OCI-LY3 (cell line): ENCODE measurements around the gene SAFB2.

Experiments used
- H2AFZ ChIP-seq: fragments of 200-600, 300-600 bp; shearing (Covaris generic); 2 replicates; pipeline ENCODE4 v1.6.0; 2014; ENCODE audit warnings: antibody characterized with exemption, low read depth, low read length
- H3K27ac ChIP-seq: fragments of 200-600, 300-600 bp; sonication (generic); 2 replicates; pipeline ENCODE4 v1.5.1; 2014; ENCODE audit warnings: mild to moderate bottlenecking, low read length, moderate library complexity, mixed read lengths
- H3K27me3 ChIP-seq: fragments of 200-600, 300-600 bp; sonication (generic); 2 replicates; pipeline ENCODE4 v1.6.1; 2014; ENCODE audit warnings: low read depth, low read length, mixed read lengths
- H3K36me3 ChIP-seq: fragments of 200-600, 300-600 bp; sonication (generic); replicated peaks from 2 replicates; pipeline ENCODE3; 2014; ENCODE audit warnings: low read depth, low read length, mixed read lengths
- H3K4me1 ChIP-seq: fragments of 300-600, 200-600 bp; sonication (generic); 2 replicates; pipeline ENCODE4 v1.6.1; 2014; ENCODE audit warnings: low read length, mixed read lengths
- H3K4me2 ChIP-seq: fragments of 200-600, 300-600 bp; sonication (generic); 2 replicates; pipeline ENCODE4 v1.6.1; 2014; ENCODE audit warnings: low read length, mixed read lengths
- H3K4me3 ChIP-seq: fragments of 300-600, 200-600 bp; sonication (generic); 2 replicates; pipeline ENCODE4 v1.5.1; 2014; ENCODE audit warnings: antibody characterized with exemption, mild to moderate bottlenecking, low read length, moderate library complexity
- H3K79me2 ChIP-seq: fragments of 300-600, 200-600 bp; shearing (Covaris generic); 2 replicates; pipeline ENCODE4 v1.6.1; 2014; ENCODE audit warnings: mild to moderate bottlenecking, low read length, mixed read lengths
- H3K9ac ChIP-seq: fragments of 300-600, 200-600 bp; shearing (Covaris generic); 2 replicates; pipeline ENCODE4 v1.6.0; 2014; ENCODE audit warnings: mild to moderate bottlenecking, low read length, moderate library complexity
- H3K9me3 ChIP-seq: fragments of 200-600, 300-600 bp; shearing (Covaris generic); 2 replicates; pipeline ENCODE4 v1.6.1; 2014; ENCODE audit warnings: low read length, mixed read lengths; ENCODE audit not compliant: insufficient read depth
- H4K20me1 ChIP-seq: fragments of 200-600, 300-600 bp; sonication (generic); 2 replicates; pipeline ENCODE4 v1.6.1; 2016; ENCODE audit warnings: low read length, mixed read lengths; ENCODE audit not compliant: insufficient read depth
- CTCF ChIP-seq: fragments of 200-600, 300-600 bp; sonication (generic); IDR thresholded peaks from 2 replicates; pipeline ENCODE4 v1.5.1; 2014; ENCODE audit warnings: antibody characterized with exemption, low read length, low read depth
- EZH2phosphoT487 ChIP-seq: fragments of 200-600 bp; shearing (Covaris generic); IDR thresholded peaks from 2 replicates; pipeline ENCODE4 v1.6.1; 2018; ENCODE audit warnings: antibody characterized with exemption, mixed run types, low read depth

Gene SAFB2

GRCh38 chr19:5590151-5590864 is 32.3 kb downstream of the SAFB2 start:
- no peak overlapping the region for H2AFZ ChIP-seq
- H3K79me2 ChIP-seq: no peaks in the 10 kb centered on the region; the same call in 1 of the 2 replicates
- H3K4me1 ChIP-seq: no peaks in the 10 kb centered on the region
- no peak overlapping the region for H3K9ac ChIP-seq
- no peak for TF ChIP-seq EZH2phosphoT487
- TF ChIP-seq CTCF: no peak
- no peak overlapping the region for H3K4me3 ChIP-seq
- peaks cover 82% of the 10 kb centered on the region for H3K36me3 ChIP-seq
- H3K9me3 ChIP-seq: no peaks in the 10 kb centered on the region
- no peak overlapping the region for H3K27ac ChIP-seq
- no peaks in the 10 kb centered on the region for H3K27me3 ChIP-seq
- 0 out of 2 replicates have a peak, but pooled peaks cover 12% of the 10 kb centered on the region for H4K20me1 ChIP-seq
- H3K4me2 ChIP-seq: no peak overlapping the region

DNA sequence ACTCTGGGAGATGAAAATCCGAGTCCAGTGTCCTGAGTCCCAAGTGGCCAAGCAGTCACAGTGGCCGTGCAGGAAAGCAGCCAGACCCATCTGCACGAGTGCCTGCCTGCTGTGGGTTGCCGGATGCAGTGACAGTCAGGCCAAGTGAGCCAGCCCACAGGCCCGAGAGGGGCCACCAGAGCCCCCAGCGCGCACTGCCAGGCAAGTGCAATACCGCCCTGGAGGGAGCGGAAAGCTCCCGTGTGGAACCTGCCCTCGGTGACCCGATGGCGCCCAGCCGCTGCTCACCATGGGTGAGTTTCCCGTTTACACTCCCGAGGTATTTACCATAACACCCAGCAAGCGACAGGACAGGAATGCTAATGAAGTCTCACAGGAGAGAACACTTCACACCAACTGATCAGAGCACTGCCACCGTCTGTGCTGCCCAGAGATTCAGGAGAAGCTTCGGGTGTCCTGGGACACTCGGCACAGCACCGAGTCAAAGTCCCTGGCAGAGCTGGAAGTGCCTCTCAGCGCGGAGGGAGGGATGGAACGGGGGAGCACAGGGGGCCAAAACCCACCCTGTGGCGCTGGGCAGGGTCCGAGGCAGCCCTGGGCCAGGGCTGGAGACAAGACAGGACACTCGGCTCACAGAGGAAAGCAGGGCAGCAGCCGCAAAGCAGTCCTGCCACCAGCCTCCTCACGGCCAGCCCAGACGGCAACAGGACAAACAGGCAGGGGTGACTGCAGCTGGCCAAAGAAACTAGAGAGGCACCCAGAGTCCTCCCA is 33.5 kb downstream of the SAFB2 start:
- H3K36me3 ChIP-seq: peaks cover 70% of the 10 kb centered on the region
- TF ChIP-seq EZH2phosphoT487 (no peak), CTCF (no peak)

GRCh38 chr19:5588441-5588840 is 34.1 kb downstream of the SAFB2 start:
- H3K4me3 ChIP-seq: no peak overlapping the region
- no peak overlapping the region for H3K4me2 ChIP-seq
- peaks cover 65% of the 10 kb centered on the region for H3K36me3 ChIP-seq
- no peaks in the 10 kb centered on the region for H3K27me3 ChIP-seq
- H3K79me2 ChIP-seq: no peaks in the 10 kb centered on the region
- no peak for TF ChIP-seq EZH2phosphoT487
- TF ChIP-seq CTCF: no peak
- no peak overlapping the region for H2AFZ ChIP-seq
- no peak overlapping the region for H3K27ac ChIP-seq
- no peak overlapping the region for H3K9ac ChIP-seq
- no peaks in the 10 kb centered on the region for H3K9me3 ChIP-seq
- H3K4me1 ChIP-seq: no peaks in the 10 kb centered on the region
- H4K20me1 ChIP-seq: peaks cover 12% of the 10 kb centered on the region; the same call in 1 of the 2 replicates

More for the DNA sequence above, 33.5 kb downstream of the SAFB2 start:
- Histone ChIP-seq H3K27ac (no peak overlapping the region), H2AFZ (no peak overlapping the region), H3K27me3 (no peaks in the 10 kb centered on the region), H4K20me1 (peaks cover 12% of the 10 kb centered on the region; the same call in 1 of the 2 replicates), H3K4me1 (no peaks in the 10 kb centered on the region), H3K9me3 (no peaks in the 10 kb centered on the region), H3K4me2 (no peak overlapping the region), H3K4me3 (no peak overlapping the region), H3K79me2 (no peaks in the 10 kb centered on the region), H3K9ac (no peak overlapping the region)

DNA sequence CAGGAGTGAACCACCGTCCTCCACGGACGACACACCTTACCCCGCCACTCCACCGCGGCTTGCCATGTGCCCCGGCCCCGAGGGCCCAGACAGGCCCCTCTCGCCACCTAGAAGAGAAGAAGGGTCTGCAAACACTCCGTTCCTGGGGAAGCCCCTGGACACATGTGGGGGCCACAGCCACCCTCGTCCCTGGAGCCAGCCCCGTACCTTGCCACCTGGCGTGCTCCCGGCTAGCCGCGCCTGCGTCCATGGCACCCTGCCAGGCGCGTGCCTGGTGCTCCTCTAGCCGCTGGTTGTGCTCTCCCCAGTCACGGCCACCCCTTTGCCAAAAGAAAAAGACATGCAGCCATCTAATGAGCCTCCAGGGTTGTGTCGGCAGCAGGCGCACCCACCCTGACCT is 34.9 kb downstream of the SAFB2 start:
- Histone ChIP-seq H4K20me1 (peaks cover 12% of the 10 kb centered on the region; the same call in 1 of the 2 replicates), H3K79me2 (no peaks in the 10 kb centered on the region), H3K4me3 (no peak overlapping the region), H2AFZ (no peak overlapping the region), H3K27ac (no peak overlapping the region), H3K4me1 (no peaks in the 10 kb centered on the region), H3K9me3 (no peaks in the 10 kb centered on the region), H3K9ac (no peak overlapping the region), H3K4me2 (no peak overlapping the region), H3K27me3 (no peaks in the 10 kb centered on the region), H3K36me3 (peaks cover 62% of the 10 kb centered on the region)
- TF ChIP-seq CTCF: no peak
- no peak for TF ChIP-seq EZH2phosphoT487
